ENCODE results near the gene CLEC1A.

CLEC1A gene

GRCh38 chr12:10130042-10130441 is 31.3 kb upstream of the CLEC1A start, which contains the start of gene CLEC7A:
TSS of gene CLEC7A (minus strand) at chr12:10130199. CDS start at chr12:10130082, 117 bp downstream.
- Histone ChIP-seq H3K4me3 (ENCODE audit: low read length) (0 out of 2 replicates have a peak within 1 kb of the TSS, but pooled peaks have one; percentile 14), H3K4me1 (ENCODE audit: low read length) (peaks cover 33% of the 10 kb centered on the region), H3K36me3 (replicated peaks; ENCODE audit: low read depth, low read length) (no peaks in the 10 kb centered on the region), H3K79me2 (ENCODE audit: low read length) (no peaks in the 10 kb centered on the region), H3K27me3 (ENCODE audit: low read depth, low read length) (peaks cover 56% of the 10 kb centered on the region), H3K4me2 (ENCODE audit: low read length) (peak within 1 kb of the TSS; percentile 55), H3K27ac (ENCODE audit: low read length) (no peak within 1 kb of the TSS), H2AFZ (ENCODE audit: low read depth, low read length) (no peak within 1 kb of the TSS), H3K9ac (ENCODE audit: low read length) (no peak within 1 kb of the TSS), H3K9me3 (ENCODE audit: insufficient read depth, low read length) (no peaks in the 10 kb centered on the region), H4K20me1 (ENCODE audit: insufficient read depth, low read length) (no peaks in the 10 kb centered on the region)
- TF ChIP-seq CTCF (IDR thresholded peaks at IDR 0.05; ENCODE audit: low read depth, low read length), result no peak
- peak; percentile 87; the same call in 1 of the 2 replicates for TF ChIP-seq EZH2phosphoT487 (IDR thresholded peaks at IDR 0.05; ENCODE audit: low read depth)

GRCh38 chr12:10128687-10129086 is 29.9 kb upstream of the CLEC1A start:
- H3K4me2 ChIP-seq (ENCODE audit: low read length), result peak overlapping the region; percentile 43
- no peak overlapping the region for H2AFZ ChIP-seq (ENCODE audit: low read depth, low read length)
- no peaks in the 10 kb centered on the region for H3K36me3 ChIP-seq (replicated peaks; ENCODE audit: low read depth, low read length)
- no peaks in the 10 kb centered on the region for H3K9me3 ChIP-seq (ENCODE audit: insufficient read depth, low read length)
- no peak overlapping the region for H3K27ac ChIP-seq (ENCODE audit: low read length)
- no peak overlapping the region for H3K9ac ChIP-seq (ENCODE audit: low read length)
- no peak overlapping the region for H3K4me3 ChIP-seq (ENCODE audit: low read length)
- H3K27me3 ChIP-seq (ENCODE audit: low read depth, low read length), result peaks cover 56% of the 10 kb centered on the region
- no peaks in the 10 kb centered on the region for H4K20me1 ChIP-seq (ENCODE audit: insufficient read depth, low read length)
- no peaks in the 10 kb centered on the region for H3K79me2 ChIP-seq (ENCODE audit: low read length)
- H3K4me1 ChIP-seq (ENCODE audit: low read length), result peaks cover 33% of the 10 kb centered on the region
- TF ChIP-seq EZH2phosphoT487 (IDR thresholded peaks at IDR 0.05; ENCODE audit: low read depth), result no peak
- no peak for TF ChIP-seq CTCF (IDR thresholded peaks at IDR 0.05; ENCODE audit: low read depth, low read length)

GRCh38 chr12:10126413-10126812 is 27.6 kb upstream of the CLEC1A start:
- Histone ChIP-seq H3K27ac (ENCODE audit: low read length) (no peak overlapping the region), H3K4me1 (ENCODE audit: low read length) (peaks cover 35% of the 10 kb centered on the region), H3K79me2 (ENCODE audit: low read length) (no peaks in the 10 kb centered on the region), H3K9me3 (ENCODE audit: insufficient read depth, low read length) (no peaks in the 10 kb centered on the region), H2AFZ (ENCODE audit: low read depth, low read length) (no peak overlapping the region), H3K9ac (ENCODE audit: low read length) (no peak overlapping the region), H3K4me2 (ENCODE audit: low read length) (no peak overlapping the region), H3K4me3 (ENCODE audit: low read length) (no peak overlapping the region), H4K20me1 (ENCODE audit: insufficient read depth, low read length) (no peaks in the 10 kb centered on the region), H3K27me3 (ENCODE audit: low read depth, low read length) (peaks cover 41% of the 10 kb centered on the region), H3K36me3 (replicated peaks; ENCODE audit: low read depth, low read length) (no peaks in the 10 kb centered on the region)
- TF ChIP-seq CTCF (IDR thresholded peaks at IDR 0.05; ENCODE audit: low read depth, low read length) (no peak), EZH2phosphoT487 (IDR thresholded peaks at IDR 0.05; ENCODE audit: low read depth) (no peak)

GRCh38 chr12:10122689-10123088 is 23.9 kb upstream of the CLEC1A start:
- no peak overlapping the region for H3K4me3 ChIP-seq (ENCODE audit: low read length)
- H3K27me3 ChIP-seq (ENCODE audit: low read depth, low read length), result peaks cover 16% of the 10 kb centered on the region
- H4K20me1 ChIP-seq (ENCODE audit: insufficient read depth, low read length), result no peaks in the 10 kb centered on the region
- no peak overlapping the region for H2AFZ ChIP-seq (ENCODE audit: low read depth, low read length)
- H3K79me2 ChIP-seq (ENCODE audit: low read length), result no peaks in the 10 kb centered on the region
- peaks cover 3% of the 10 kb centered on the region for H3K36me3 ChIP-seq (replicated peaks; ENCODE audit: low read depth, low read length)
- no peak overlapping the region for H3K4me2 ChIP-seq (ENCODE audit: low read length)
- H3K4me1 ChIP-seq (ENCODE audit: low read length), result peaks cover 7% of the 10 kb centered on the region
- H3K9me3 ChIP-seq (ENCODE audit: insufficient read depth, low read length), result 0 out of 2 replicates have a peak, but pooled peaks cover 3% of the 10 kb centered on the region
- H3K27ac ChIP-seq (ENCODE audit: low read length), result no peak overlapping the region
- no peak for TF ChIP-seq EZH2phosphoT487 (IDR thresholded peaks at IDR 0.05; ENCODE audit: low read depth)
- no peak overlapping the region for H3K9ac ChIP-seq (ENCODE audit: low read length)
